Neural progenitor cell (in vitro differentiated cells): ENCODE results near the gene TNFRSF25. TPM values are rescaled to one million over a fixed set of nuclear protein-coding genes. Genes with fewer than 3 reads are reported as not detected.
A peak's percentile ranks its signal among the peaks of the same experiment; 100 is the strongest.

Experiments
- DNase-seq: peaks from one replicate; pipeline ENCODE4 v3.0.0-alpha.2; 2016; ENCODE audit warnings: low spot score
- H2AFZ ChIP-seq: fragments of 200-600 bp; sonication (generic); replicated peaks from 2 replicates; pipeline ENCODE4 v1.6.1; 2016; ENCODE audit warnings: antibody characterized with exemption
- H3F3A ChIP-seq: fragments of 200-600 bp; sonication (generic); 2 replicates; pipeline ENCODE4 v1.6.1; 2016; ENCODE audit warnings: antibody characterized with exemption, low read depth
- H3K27ac ChIP-seq: fragments of 200-600 bp; sonication (generic); 2 replicates; pipeline ENCODE4 v1.5.1; 2016; ENCODE audit warnings: mild to moderate bottlenecking
- H3K27me3 ChIP-seq: fragments of 200-600 bp; sonication (generic); 2 replicates; pipeline ENCODE4 v1.6.1; 2016; ENCODE audit warnings: mild to moderate bottlenecking, moderate library complexity
- H3K36me3 ChIP-seq: fragments of 200-600 bp; sonication (generic); 2 replicates; pipeline ENCODE4 v1.5.1; 2016
- H3K4me1 ChIP-seq: fragments of 200-600 bp; sonication (generic); 2 replicates; pipeline ENCODE4 v1.6.1; 2016; ENCODE audit warnings: mixed run types
- H3K4me2 ChIP-seq: fragments of 200-600 bp; sonication (generic); 2 replicates; pipeline ENCODE4 v1.6.1; 2016
- H3K4me3 ChIP-seq: fragments of 200-600 bp; sonication (generic); 2 replicates; pipeline ENCODE4 v1.5.1; 2016
- H3K79me2 ChIP-seq: fragments of 200-600 bp; sonication (generic); 2 replicates; pipeline ENCODE4 v1.6.1; 2016; ENCODE audit warnings: low read depth
- H3K9ac ChIP-seq: fragments of 200-600 bp; sonication (generic); 2 replicates; pipeline ENCODE4 v1.6.1; 2016
- H3K9me3 ChIP-seq: fragments of 200-600 bp; sonication (generic); 2 replicates; pipeline ENCODE4 v1.5.1; 2016; ENCODE audit warnings: low read depth
- H4K20me1 ChIP-seq: fragments of 200-600 bp; sonication (generic); 2 replicates; pipeline ENCODE4 v1.6.1; 2016; ENCODE audit warnings: low read depth
- H3K27ac Mint-ChIP-seq: 3 replicates; pipeline ENCODE4 v1.8.0; 2021; ENCODE audit warnings: mixed read lengths
- H3K27me3 Mint-ChIP-seq: 2 replicates; pipeline ENCODE4 v1.8.0; 2022; ENCODE audit warnings: low read depth, mild to moderate bottlenecking, inconsistent platforms, moderate library complexity, mixed read lengths; ENCODE audit not compliant: insufficient read depth
- H3K36me3 Mint-ChIP-seq: 3 replicates; pipeline ENCODE4 v1.8.0; 2021; ENCODE audit warnings: mixed read lengths
- H3K4me1 Mint-ChIP-seq: 3 replicates; pipeline ENCODE4 v1.8.0; 2021; ENCODE audit warnings: mixed read lengths
- H3K4me3 Mint-ChIP-seq: 3 replicates; pipeline ENCODE4 v1.8.0; 2021; ENCODE audit warnings: mild to moderate bottlenecking, moderate library complexity, mixed read lengths
- H3K9me3 Mint-ChIP-seq: 3 replicates; pipeline ENCODE4 v1.8.0; 2020; ENCODE audit warnings: mixed read lengths
- EZH2 ChIP-seq: fragments of 200-600 bp; sonication (generic); IDR thresholded peaks from 2 replicates; pipeline ENCODE4 v1.6.1; 2017; ENCODE audit warnings: antibody characterized with exemption, mild to moderate bottlenecking, moderate library complexity
- EZH2phosphoT487 ChIP-seq: fragments of 200-600 bp; sonication (generic); IDR thresholded peaks from 2 replicates; pipeline ENCODE4 v1.6.1; 2017; ENCODE audit warnings: antibody characterized with exemption
- total RNA-seq: library from RNA; depleted of rRNA; stranded (reverse); fragments of >200 nt; gene quantifications from 2 replicates; pipeline ENCODE4 v1.2.3, GENCODE V29; 2015; ENCODE audit warnings: low replicate concordance
- TF ChIP-seq, protein P1 (sequence below): fragments of 200-600 bp; sonication (generic); IDR thresholded peaks from 2 replicates; pipeline ENCODE4 v1.5.1; 2017; ENCODE audit warnings: antibody characterized with exemption, mild to moderate bottlenecking

Gene TNFRSF25
- total RNA-seq, 1 donor from 2014 or later, result 15.6 TPM

DNA sequence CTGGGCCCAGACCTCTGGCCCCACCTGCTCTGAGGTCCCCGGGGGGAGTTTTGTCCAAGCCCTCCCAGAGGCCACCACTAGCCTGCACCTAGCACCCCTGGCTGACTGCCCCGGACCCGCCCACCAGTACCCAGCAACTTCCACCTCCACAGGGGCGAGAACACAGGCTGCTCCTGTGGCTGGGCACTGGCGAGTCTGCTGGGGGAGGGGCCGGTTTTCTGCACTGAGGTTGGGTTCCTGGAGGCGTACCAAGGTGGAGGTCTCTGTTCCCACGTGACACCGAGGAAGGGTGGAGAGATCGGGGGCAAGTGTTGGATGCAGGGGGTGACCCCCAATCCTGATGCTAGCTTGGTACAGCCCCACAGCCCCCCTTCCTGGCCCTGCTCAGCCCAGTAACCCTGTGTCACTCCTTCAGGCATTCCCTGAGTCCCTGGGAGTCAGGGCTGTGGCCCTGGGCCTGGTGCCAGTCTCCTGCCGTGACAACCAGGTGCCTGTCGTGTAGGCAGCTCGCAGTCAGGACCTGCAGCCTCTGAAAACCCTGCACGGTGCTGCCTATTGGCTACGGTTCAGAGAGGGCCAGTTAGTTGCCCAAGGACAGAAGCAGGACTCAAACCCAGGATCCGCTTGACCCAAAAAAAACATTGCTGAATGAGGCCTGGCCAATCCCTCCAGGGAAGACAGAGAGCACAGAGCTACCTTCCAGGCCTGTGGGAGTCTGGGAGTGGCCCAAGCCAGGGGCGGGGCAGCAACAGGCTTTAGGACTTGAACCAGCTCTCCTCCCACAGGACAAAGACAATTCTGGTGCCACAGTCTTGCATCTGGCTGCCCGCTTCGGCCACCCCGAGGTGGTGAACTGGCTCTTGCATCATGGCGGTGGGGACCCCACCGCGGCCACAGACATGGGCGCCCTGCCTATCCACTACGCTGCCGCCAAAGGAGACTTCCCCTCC lies 38.3 kb downstream of the TNFRSF25 start:
- H3K36me3 ChIP-seq, result no peaks in the 10 kb centered on the region
- no peak overlapping the region for H3K4me3 ChIP-seq
- H4K20me1 ChIP-seq, result peaks cover 27% of the 10 kb centered on the region
- no peaks in the 10 kb centered on the region for H3K9me3 Mint-ChIP-seq
- no peak overlapping the region for H3K4me2 ChIP-seq
- H3K27me3 ChIP-seq, result peaks cover 65% of the 10 kb centered on the region
- H3K79me2 ChIP-seq, result no peaks in the 10 kb centered on the region
- DNase-seq, result peak; percentile 1
- no peaks in the 10 kb centered on the region for H3K9me3 ChIP-seq
- H3K27me3 Mint-ChIP-seq, result peaks cover 45% of the 10 kb centered on the region
- no peak overlapping the region for H3K27ac ChIP-seq
- no peaks in the 10 kb centered on the region for H3K36me3 Mint-ChIP-seq
- H3K4me1 Mint-ChIP-seq, result peaks cover 23% of the 10 kb centered on the region
- TF ChIP-seq, protein P1, sequence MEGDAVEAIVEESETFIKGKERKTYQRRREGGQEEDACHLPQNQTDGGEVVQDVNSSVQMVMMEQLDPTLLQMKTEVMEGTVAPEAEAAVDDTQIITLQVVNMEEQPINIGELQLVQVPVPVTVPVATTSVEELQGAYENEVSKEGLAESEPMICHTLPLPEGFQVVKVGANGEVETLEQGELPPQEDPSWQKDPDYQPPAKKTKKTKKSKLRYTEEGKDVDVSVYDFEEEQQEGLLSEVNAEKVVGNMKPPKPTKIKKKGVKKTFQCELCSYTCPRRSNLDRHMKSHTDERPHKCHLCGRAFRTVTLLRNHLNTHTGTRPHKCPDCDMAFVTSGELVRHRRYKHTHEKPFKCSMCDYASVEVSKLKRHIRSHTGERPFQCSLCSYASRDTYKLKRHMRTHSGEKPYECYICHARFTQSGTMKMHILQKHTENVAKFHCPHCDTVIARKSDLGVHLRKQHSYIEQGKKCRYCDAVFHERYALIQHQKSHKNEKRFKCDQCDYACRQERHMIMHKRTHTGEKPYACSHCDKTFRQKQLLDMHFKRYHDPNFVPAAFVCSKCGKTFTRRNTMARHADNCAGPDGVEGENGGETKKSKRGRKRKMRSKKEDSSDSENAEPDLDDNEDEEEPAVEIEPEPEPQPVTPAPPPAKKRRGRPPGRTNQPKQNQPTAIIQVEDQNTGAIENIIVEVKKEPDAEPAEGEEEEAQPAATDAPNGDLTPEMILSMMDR, result no peak
- TF ChIP-seq EZH2phosphoT487 (no peak), EZH2 (no peak)
- H2AFZ ChIP-seq, result no peak overlapping the region
- no peak overlapping the region for H3K4me3 Mint-ChIP-seq
- H3K9ac ChIP-seq, result no peak overlapping the region
- H3K27ac Mint-ChIP-seq, result no peak overlapping the region
- H3F3A ChIP-seq, result peaks cover 10% of the 10 kb centered on the region
- peaks cover 12% of the 10 kb centered on the region for H3K4me1 ChIP-seq

DNA sequence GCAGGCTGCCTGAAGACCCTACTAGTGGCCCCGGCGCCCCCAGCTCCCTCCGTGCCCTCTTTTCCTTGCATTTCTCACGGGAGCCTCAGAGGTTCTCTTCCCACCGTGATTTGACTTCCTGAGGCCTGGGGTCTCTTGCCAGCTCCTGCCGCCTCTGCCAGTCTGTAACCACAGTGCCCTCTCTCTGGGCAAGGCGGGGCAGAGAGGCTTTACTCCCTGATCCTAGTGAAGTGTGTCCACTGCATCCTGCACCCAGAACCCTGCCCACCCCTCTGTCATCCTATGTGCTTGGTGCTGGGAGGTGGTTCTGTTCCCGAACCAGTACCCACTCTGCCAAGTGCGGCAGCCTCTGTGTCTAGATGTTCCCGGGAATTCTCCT lies 39.0 kb downstream of the TNFRSF25 start:
- H3K36me3 Mint-ChIP-seq, result no peaks in the 10 kb centered on the region
- TF ChIP-seq, protein P1, result no peak
- no peak for TF ChIP-seq EZH2
- TF ChIP-seq EZH2phosphoT487, result no peak
- Histone ChIP-seq H3K27ac (no peak overlapping the region), H3K4me2 (no peak overlapping the region), H4K20me1 (peaks cover 28% of the 10 kb centered on the region), H3K9ac (no peak overlapping the region), H3F3A (peaks cover 10% of the 10 kb centered on the region), H3K27me3 (peaks cover 73% of the 10 kb centered on the region), H2AFZ (no peak overlapping the region), H3K4me1 (peaks cover 12% of the 10 kb centered on the region), H3K36me3 (no peaks in the 10 kb centered on the region), H3K79me2 (no peaks in the 10 kb centered on the region), H3K4me3 (no peak overlapping the region), H3K9me3 (no peaks in the 10 kb centered on the region)
- no peaks in the 10 kb centered on the region for H3K9me3 Mint-ChIP-seq
- H3K27ac Mint-ChIP-seq, result no peak overlapping the region
- H3K27me3 Mint-ChIP-seq, result peaks cover 51% of the 10 kb centered on the region
- no peak for DNase-seq
- H3K4me1 Mint-ChIP-seq, result peaks cover 23% of the 10 kb centered on the region
- H3K4me3 Mint-ChIP-seq, result no peak overlapping the region

DNA sequence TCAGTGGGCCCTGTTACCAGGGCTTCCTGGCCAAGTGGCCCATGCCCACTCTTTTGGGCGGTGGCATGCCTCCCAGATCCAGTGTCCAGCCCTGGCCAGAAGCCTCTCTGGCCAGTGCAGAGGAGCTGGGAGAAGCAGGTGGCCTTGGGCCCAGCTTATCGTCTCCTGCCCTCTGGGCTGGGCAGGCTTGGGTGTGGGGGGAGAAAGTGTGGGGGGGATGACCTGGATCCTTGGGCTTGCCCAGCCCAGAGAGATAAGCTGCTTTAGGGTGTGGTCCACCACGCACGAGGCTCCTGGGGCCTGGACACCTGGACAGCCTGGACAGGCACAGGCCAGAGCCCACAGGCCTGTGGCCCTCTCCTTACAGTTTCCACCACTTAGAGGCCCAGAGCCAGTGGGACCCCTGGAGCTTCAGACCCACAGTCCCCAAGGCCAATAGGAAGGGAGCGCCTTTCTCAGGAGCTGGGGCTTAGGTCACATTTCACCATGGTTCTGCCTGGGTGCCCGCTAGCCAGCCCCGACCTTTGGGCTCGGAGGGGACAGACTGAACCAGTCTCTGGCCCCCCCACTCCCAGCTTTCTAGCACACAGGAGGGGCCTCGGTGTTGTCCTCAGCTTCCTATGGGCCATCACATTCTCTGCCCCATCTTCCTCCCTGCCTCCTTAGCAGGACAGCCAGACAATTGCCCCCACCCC lies 39.5 kb downstream of the TNFRSF25 start:
- Histone ChIP-seq H3K4me2 (no peak overlapping the region), H3F3A (peaks cover 12% of the 10 kb centered on the region), H4K20me1 (peaks cover 33% of the 10 kb centered on the region), H2AFZ (no peak overlapping the region), H3K27me3 (peaks cover 78% of the 10 kb centered on the region), H3K36me3 (no peaks in the 10 kb centered on the region), H3K79me2 (no peaks in the 10 kb centered on the region), H3K4me3 (no peak overlapping the region), H3K9me3 (no peaks in the 10 kb centered on the region), H3K4me1 (peaks cover 12% of the 10 kb centered on the region), H3K9ac (no peak overlapping the region), H3K27ac (no peak overlapping the region)
- Mint-ChIP-seq H3K4me3 (no peak overlapping the region), H3K36me3 (no peaks in the 10 kb centered on the region), H3K9me3 (no peaks in the 10 kb centered on the region), H3K27ac (no peak overlapping the region), H3K27me3 (peaks cover 56% of the 10 kb centered on the region), H3K4me1 (peaks cover 23% of the 10 kb centered on the region)
- peak; percentile 1 for DNase-seq
- TF ChIP-seq EZH2phosphoT487, result no peak
- TF ChIP-seq, protein P1, result no peak
- no peak for TF ChIP-seq EZH2
